K562 (cell line): Measurements from ENCODE around the gene BIRC6. TPM values are rescaled to one million over a fixed set of nuclear protein-coding genes. Genes with fewer than 3 reads are reported as not detected.

Experiments
- ADNP ChIP-seq: fragments of 200-800 bp; sonication (Bioruptor generic); IDR thresholded peaks from 2 replicates; pipeline ENCODE4 v1.6.1; 2016; ENCODE audit warnings: missing genetic modification characterization, missing compliant biosample characterization
- CBFA2T2 ChIP-seq: fragments of 450-650 bp; conservative IDR thresholded peaks from 2 replicates; pipeline ENCODE4 v1.6.1; 2017; ENCODE audit warnings: mild to moderate bottlenecking
- CC2D1A ChIP-seq: fragments of 450-650 bp; IDR thresholded peaks from 2 replicates; pipeline ENCODE4 v1.6.1; 2017; ENCODE audit warnings: mild to moderate bottlenecking
- CTBP1 ChIP-seq: fragments of 450-650 bp; IDR thresholded peaks from 2 replicates; pipeline ENCODE4 v1.6.1; 2016; ENCODE audit warnings: borderline replicate concordance
- CUX1 ChIP-seq: fragments of 200-800 bp; sonication (Bioruptor generic); IDR thresholded peaks from 2 replicates; pipeline ENCODE4 v1.6.1; 2016; ENCODE audit warnings: missing genetic modification characterization, missing compliant biosample characterization
- ETV1 ChIP-seq: fragments of 450-650 bp; conservative IDR thresholded peaks from 2 replicates; pipeline ENCODE4 v1.6.1; 2016; ENCODE audit warnings: missing genetic modification characterization, control low read depth, low read depth, missing compliant biosample characterization
- L3MBTL2 ChIP-seq: fragments of 450-650 bp; IDR thresholded peaks from 2 replicates; pipeline ENCODE4 v1.6.1; 2016; ENCODE audit warnings: mild to moderate bottlenecking, moderate library complexity
- MXD1 ChIP-seq: fragments of 250-450 bp; sonication (Bioruptor Pico); IDR thresholded peaks from 2 replicates; pipeline ENCODE4 v1.8.0; 2021; ENCODE audit warnings: borderline replicate concordance, mild to moderate bottlenecking, moderate library complexity; ENCODE audit not compliant: poor library complexity, severe bottlenecking
- NCOA6 ChIP-seq: fragments of 450-650 bp; IDR thresholded peaks from 2 replicates; pipeline ENCODE4 v1.6.1; 2017; ENCODE audit warnings: mild to moderate bottlenecking
- NFE2 ChIP-seq: IDR thresholded peaks from 2 replicates; pipeline ENCODE4 v1.6.1; 2014; ENCODE audit warnings: antibody characterized with exemption, low read depth
- NR1H2 ChIP-seq: sonication (generic); formaldehyde crosslinking; IDR thresholded peaks from 2 replicates; pipeline ENCODE4 v1.4.0; 2020; ENCODE audit warnings: mild to moderate bottlenecking, missing genetic modification reagents
- SMARCE1 ChIP-seq: fragments of 450-650 bp; IDR thresholded peaks from 2 replicates; pipeline ENCODE4 v1.7.1; 2016; ENCODE audit warnings: mild to moderate bottlenecking
- SP1 ChIP-seq: sonication (generic); formaldehyde crosslinking; IDR thresholded peaks from 2 replicates; pipeline ENCODE4 v1.8.1; 2022; ENCODE audit warnings: mild to moderate bottlenecking, missing genetic modification reagents
- U2AF1 ChIP-seq: fragments of 200-400 bp; formaldehyde crosslinking; optimal IDR thresholded peaks from 2 replicates; pipeline ENCODE3; 2017; ENCODE audit warnings: mild to moderate bottlenecking, low read depth, low read length, moderate library complexity
- ZNF431 ChIP-seq: sonication (generic); formaldehyde crosslinking; IDR thresholded peaks from 2 replicates; pipeline ENCODE4 v1.8.0; 2022; ENCODE audit warnings: mild to moderate bottlenecking, missing genetic modification reagents
- ZNF639 ChIP-seq, 2 experiments: fragments of 200-800 bp in 1 of 2; sonication (Bioruptor generic) in 1 of 2; sonication (generic) in 1 of 2; formaldehyde crosslinking in 1 of 2; IDR thresholded peaks in 1 of 2; conservative IDR thresholded peaks in 1 of 2; 2 replicates each; pipeline versions ENCODE4 v1.5.0 to v1.6.1; 2016 to 2020; ENCODE audit warnings: missing compliant biosample characterization in 1 of 2, missing genetic modification characterization in 1 of 2, missing genetic modification reagents in 1 of 2
- polyA plus RNA-seq, 8 experiments: library from polyadenylated mRNA; depleted of rRNA in 4 of 8; stranded (reverse) in 5 of 8; unstranded in 3 of 8; fragments of >200 nt; fragmentation: Nextera tagmentation in 2 of 8; fragmentation: Illumina TruSeq in 1 of 8; extraction: Ambion mirVana in 2 of 8; extraction: Trizol in 1 of 8; gene quantifications; 2 replicates each; pipeline versions ENCODE4 v1.2.1 to v1.2.3, GENCODE V29; 2011 to 2014; ENCODE audit warnings: inconsistent platforms in 1 of 8, missing spikeins in 1 of 8
- total RNA-seq, 7 experiments: library from RNA; depleted of rRNA in 6 of 7; stranded (reverse); fragments of >200 nt in 6 of 7; fragmentation: Illumina TruSeq in 2 of 7; extraction: Trizol in 2 of 7; gene quantifications; 2 replicates each; pipeline versions ENCODE4 v1.2.1 to v1.2.3, GENCODE V29; 2011 to 2021; ENCODE audit warnings: low replicate concordance in 1 of 7
- TF ChIP-seq, protein P1 (sequence below): fragments of 450-650 bp; IDR thresholded peaks from 2 replicates; pipeline ENCODE4 v1.7.0; 2016; ENCODE audit warnings: borderline replicate concordance

BIRC6 gene
- total and polyA plus RNA-seq, 9 of the 15 experiments (the other 6 are each of a cell fraction or from before 2014, with no cell fraction given): 18.8 to 110 (median 49.8) TPM

GRCh38 chr2:32591669-32592463 lies 235.0 kb downstream of the BIRC6 start (continued):
- TF ChIP-seq CUX1 (CRISPR knock-in tag) (peak; percentile 72; the same call in 1 of the 2 replicates), CTBP1 (no peak; the same call in 1 of the 2 replicates), ZNF431 (CRISPR knock-in tag) (no peak), NFE2 (peak; percentile 95), MXD1 (CRISPR knock-in tag) (no peak), CC2D1A (0 out of 2 replicates have a peak, but pooled peaks have one; percentile 10), SMARCE1 (peak; percentile 54; the same call in 1 of the 2 replicates), ETV1 (tag) (peak; percentile 86), U2AF1 (no peak), L3MBTL2 (peak; percentile 79), CBFA2T2 (peak; percentile 27; the same call in 1 of the 2 replicates), SP1 (CRISPR knock-in tag) (peak; percentile 41; the same call in 1 of the 2 replicates), NR1H2 (CRISPR knock-in tag) (no peak), ZNF639 (CRISPR knock-in tag; conservative IDR thresholded peaks at IDR 0.05 in 1 of 2, IDR thresholded peaks at IDR 0.05 in 1 of 2) (peak in 1 of 2 experiments; percentile 57; a peak in 1 of 4 replicates), ADNP (no peak), NCOA6 (no peak)
- TF ChIP-seq, protein P1, sequence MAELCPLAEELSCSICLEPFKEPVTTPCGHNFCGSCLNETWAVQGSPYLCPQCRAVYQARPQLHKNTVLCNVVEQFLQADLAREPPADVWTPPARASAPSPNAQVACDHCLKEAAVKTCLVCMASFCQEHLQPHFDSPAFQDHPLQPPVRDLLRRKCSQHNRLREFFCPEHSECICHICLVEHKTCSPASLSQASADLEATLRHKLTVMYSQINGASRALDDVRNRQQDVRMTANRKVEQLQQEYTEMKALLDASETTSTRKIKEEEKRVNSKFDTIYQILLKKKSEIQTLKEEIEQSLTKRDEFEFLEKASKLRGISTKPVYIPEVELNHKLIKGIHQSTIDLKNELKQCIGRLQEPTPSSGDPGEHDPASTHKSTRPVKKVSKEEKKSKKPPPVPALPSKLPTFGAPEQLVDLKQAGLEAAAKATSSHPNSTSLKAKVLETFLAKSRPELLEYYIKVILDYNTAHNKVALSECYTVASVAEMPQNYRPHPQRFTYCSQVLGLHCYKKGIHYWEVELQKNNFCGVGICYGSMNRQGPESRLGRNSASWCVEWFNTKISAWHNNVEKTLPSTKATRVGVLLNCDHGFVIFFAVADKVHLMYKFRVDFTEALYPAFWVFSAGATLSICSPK: no peak
